Esophagus squamous epithelium (tissue), 5 donors: Measurements from ENCODE around the gene GREB1L. TPM values are rescaled to one million over a fixed set of nuclear protein-coding genes. Genes with fewer than 3 reads are reported as not detected.

Source experiments
- DNase-seq: peaks from one replicate; lab custom pipeline; 2025; lab: John Stamatoyannopoulos, UW
- H3K27ac ChIP-seq, 4 donors: fragments of 200-600 bp; sonication (generic); one replicate each; pipeline ENCODE4 v1.5.1; 2016 to 2019; ENCODE audit warnings: mild to moderate bottlenecking in 1 of 4
- H3K27me3 ChIP-seq, 4 donors: fragments of 200-600 bp; sonication (generic); 1 replicate in 3 of 4; 2 replicates in 1 of 4; pipeline versions ENCODE4 v1.5.1 to v1.6.0; 2017 to 2021; ENCODE audit warnings: antibody characterized with exemption in 1 of 4
- H3K36me3 ChIP-seq, 3 donors: fragments of 200-600 bp; sonication (generic); one replicate each; pipeline ENCODE4 v1.5.1; 2016 to 2019
- H3K4me1 ChIP-seq, 3 donors: fragments of 200-600 bp; sonication (generic); one replicate each; pipeline ENCODE4 v1.5.1; 2017 to 2019
- H3K4me3 ChIP-seq, 4 donors: fragments of 200-600 bp; sonication (generic); 1 replicate in 3 of 4; 2 replicates in 1 of 4; pipeline ENCODE4 v1.5.1; 2016 to 2019; ENCODE audit warnings: mild to moderate bottlenecking in 2 of 4, moderate library complexity in 1 of 4
- H3K9me3 ChIP-seq, 3 donors: fragments of 200-600 bp; sonication (generic); one replicate each; pipeline ENCODE4 v1.5.1; 2016 to 2019
- POLR2A ChIP-seq, 4 donors: fragments of 450-650 bp; IDR thresholded peaks; one replicate each; pipeline ENCODE4 v1.6.1; 2017; ENCODE audit warnings: antibody characterized with exemption in 4 of 4, mild to moderate bottlenecking in 4 of 4, moderate library complexity in 3 of 4
- WGBS, 2 donors: methylation state at CpG; one replicate each; pipeline ENCODE4 v1.1.5; 2018; 5-methylcytosine and 5-hydroxymethylcytosine counted together
- intact Hi-C: fragments of 100-400 bp; cut with DNase I; formaldehyde crosslinking; loops from one replicate; pipeline ENCODE4 v1.15.0; 2022
- total RNA-seq, 4 donors: library from RNA; depleted of rRNA; stranded (reverse); fragments of >200 nt; gene quantifications; one replicate each; pipeline ENCODE4 v1.1.0, GENCODE V29; 2016
- TF ChIP-seq, protein P1 (sequence below), 6 experiments: fragments of 450-650 bp in 4 of 6; fragments of 200-600 bp in 2 of 6; sonication (generic) in 2 of 6; IDR thresholded peaks; one replicate each; pipeline ENCODE4 v1.5.1; 2016 to 2019; ENCODE audit warnings: antibody characterized with exemption in 6 of 6, mild to moderate bottlenecking in 4 of 6, moderate library complexity in 4 of 6
- donor health status: DM: yes; HTN: yes; CAD: no.

GREB1L gene
- total RNA-seq, 4 donors from 2014 or later = 0.12 to 0.95 (median 0.66) TPM; not detected in 1

DNA sequence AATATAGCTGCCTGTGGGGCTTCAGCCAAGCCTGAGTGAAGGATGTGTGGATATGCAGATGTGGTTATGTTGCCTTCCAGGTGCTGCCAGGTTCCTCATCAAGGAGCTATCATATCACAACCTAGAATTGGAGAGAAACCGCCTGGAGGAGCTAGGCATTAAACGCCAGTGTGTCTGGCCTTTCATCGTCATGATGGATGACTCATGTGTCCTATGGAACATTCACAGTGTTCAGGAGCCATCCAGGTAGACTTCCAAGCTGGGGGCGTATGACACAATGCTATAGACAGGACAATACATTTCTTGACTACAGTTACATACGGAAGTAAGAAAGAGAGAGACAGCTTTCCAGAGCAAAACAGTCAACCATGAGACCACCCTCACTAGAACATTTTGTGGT, 271.7 kb downstream of the GREB1L start:
- H3K4me1 ChIP-seq = no peaks in the 10 kb centered on the region
- TF ChIP-seq, protein P1, sequence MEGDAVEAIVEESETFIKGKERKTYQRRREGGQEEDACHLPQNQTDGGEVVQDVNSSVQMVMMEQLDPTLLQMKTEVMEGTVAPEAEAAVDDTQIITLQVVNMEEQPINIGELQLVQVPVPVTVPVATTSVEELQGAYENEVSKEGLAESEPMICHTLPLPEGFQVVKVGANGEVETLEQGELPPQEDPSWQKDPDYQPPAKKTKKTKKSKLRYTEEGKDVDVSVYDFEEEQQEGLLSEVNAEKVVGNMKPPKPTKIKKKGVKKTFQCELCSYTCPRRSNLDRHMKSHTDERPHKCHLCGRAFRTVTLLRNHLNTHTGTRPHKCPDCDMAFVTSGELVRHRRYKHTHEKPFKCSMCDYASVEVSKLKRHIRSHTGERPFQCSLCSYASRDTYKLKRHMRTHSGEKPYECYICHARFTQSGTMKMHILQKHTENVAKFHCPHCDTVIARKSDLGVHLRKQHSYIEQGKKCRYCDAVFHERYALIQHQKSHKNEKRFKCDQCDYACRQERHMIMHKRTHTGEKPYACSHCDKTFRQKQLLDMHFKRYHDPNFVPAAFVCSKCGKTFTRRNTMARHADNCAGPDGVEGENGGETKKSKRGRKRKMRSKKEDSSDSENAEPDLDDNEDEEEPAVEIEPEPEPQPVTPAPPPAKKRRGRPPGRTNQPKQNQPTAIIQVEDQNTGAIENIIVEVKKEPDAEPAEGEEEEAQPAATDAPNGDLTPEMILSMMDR (IDR thresholded peaks at IDR 0.05) = no peak
- no peak for TF ChIP-seq POLR2A (IDR thresholded peaks at IDR 0.05)
- H3K36me3 ChIP-seq = peaks cover 0 to 21% (median 0%) of the 10 kb centered on the region in 3 donors
- 76% methylated on average over 5 of the region's 5 CpGs for WGBS, 2 donors
- intact Hi-C loops = no loop called here
- no peak overlapping the region for H3K4me3 ChIP-seq
- H3K27me3 ChIP-seq = no peaks in the 10 kb centered on the region
- H3K27ac ChIP-seq = no peak overlapping the region
- DNase-seq = no peak
- H3K9me3 ChIP-seq = no peaks in the 10 kb centered on the region

DNA sequence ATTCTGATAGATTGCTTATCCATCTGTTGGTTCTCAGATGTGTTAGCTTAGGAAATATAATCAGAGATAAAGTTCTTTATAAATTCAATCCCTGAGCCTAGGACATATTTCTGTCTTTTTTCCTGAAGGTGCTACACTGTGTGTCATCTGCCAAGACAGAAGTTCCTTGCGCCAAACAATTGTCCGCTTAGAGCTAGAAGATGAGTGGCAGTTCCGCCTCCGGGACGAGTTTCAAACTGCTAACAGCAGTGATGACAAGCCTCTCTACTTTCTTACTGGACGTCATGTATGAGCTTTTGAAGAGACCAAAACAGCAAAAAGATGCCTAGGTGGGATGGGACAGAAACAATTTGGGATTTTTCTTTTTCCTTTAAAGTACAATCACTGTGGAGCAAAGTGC, 280.5 kb downstream of the GREB1L start:
- H3K36me3 ChIP-seq = peaks cover 0 to 68% (median 0%) of the 10 kb centered on the region in 3 donors

DNA sequence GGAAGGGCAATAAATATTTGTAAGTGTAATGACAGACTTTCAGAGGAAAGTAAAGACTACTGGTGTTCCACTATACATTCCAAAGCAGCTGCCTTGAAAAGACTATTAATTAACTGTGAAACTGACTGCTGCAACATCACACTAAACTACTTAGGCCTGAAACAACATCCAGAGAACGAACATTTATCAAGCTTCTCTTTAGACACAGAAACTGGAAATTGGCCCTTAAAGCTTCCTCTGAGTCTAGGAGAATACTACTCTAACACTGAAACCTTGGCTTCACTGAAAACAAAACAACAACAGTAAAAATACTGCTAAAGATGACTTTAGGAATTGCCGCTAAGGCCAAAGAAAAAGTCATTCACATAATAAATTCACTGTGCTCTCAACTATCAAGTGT, 283.9 kb downstream of the GREB1L start:
- Histone ChIP-seq H3K4me3 (no peak overlapping the region), H3K36me3 (peaks cover 0 to 90% (median 3%) of the 10 kb centered on the region in 3 donors), H3K9me3 (no peaks in the 10 kb centered on the region), H3K4me1 (no peaks in the 10 kb centered on the region), H3K27me3 (no peaks in the 10 kb centered on the region), H3K27ac (no peak overlapping the region)
- TF ChIP-seq, protein P1 (IDR thresholded peaks at IDR 0.05) = no peak
- TF ChIP-seq POLR2A (IDR thresholded peaks at IDR 0.05) = no peak
- DNase-seq = no peak
- 64 to 88% methylated on average over 2 of the region's 2 CpGs for WGBS, 2 donors
- intact Hi-C loops = no loop called here

More for the DNA sequence above, 280.5 kb downstream of the GREB1L start:
- intact Hi-C loops = no loop called here
- Histone ChIP-seq H3K4me3 (no peak overlapping the region), H3K4me1 (no peaks in the 10 kb centered on the region), H3K27me3 (no peaks in the 10 kb centered on the region), H3K27ac (no peak overlapping the region), H3K9me3 (no peaks in the 10 kb centered on the region)
- 85 to 92% methylated on average over 6 of the region's 6 CpGs for WGBS, 2 donors
- TF ChIP-seq, protein P1 (IDR thresholded peaks at IDR 0.05) = no peak
- no peak for TF ChIP-seq POLR2A (IDR thresholded peaks at IDR 0.05)
- DNase-seq = no peak

DNA sequence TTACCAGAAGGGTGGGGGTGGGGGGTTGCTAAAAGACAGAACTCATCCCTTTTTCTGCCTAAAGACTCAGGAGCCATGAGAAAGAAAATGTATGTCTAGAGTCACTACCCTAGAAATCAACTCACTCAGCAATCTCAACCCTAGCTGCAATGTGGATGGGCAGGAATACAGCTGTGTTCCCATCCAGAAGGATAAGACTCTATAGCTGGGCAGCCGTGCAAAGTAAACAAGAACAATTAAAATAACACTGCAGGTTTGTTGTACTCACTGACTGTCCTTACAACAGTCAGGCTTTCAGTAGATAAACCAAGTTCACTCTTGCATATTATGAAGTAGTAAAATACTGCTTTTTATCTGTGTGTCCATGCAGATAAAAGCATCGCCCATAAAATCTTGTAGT, 284.4 kb downstream of the GREB1L start:
- 76 to 85% methylated on average over 2 of the region's 2 CpGs for WGBS, 2 donors
- no peak for TF ChIP-seq POLR2A (IDR thresholded peaks at IDR 0.05)
- TF ChIP-seq, protein P1 (IDR thresholded peaks at IDR 0.05) = no peak
- Histone ChIP-seq H3K9me3 (no peaks in the 10 kb centered on the region), H3K36me3 (peaks cover 0 to 90% (median 3%) of the 10 kb centered on the region in 3 donors), H3K4me3 (no peak overlapping the region), H3K4me1 (no peaks in the 10 kb centered on the region), H3K27me3 (no peaks in the 10 kb centered on the region), H3K27ac (no peak overlapping the region)
- intact Hi-C loops = no loop called here
- no peak for DNase-seq

DNA sequence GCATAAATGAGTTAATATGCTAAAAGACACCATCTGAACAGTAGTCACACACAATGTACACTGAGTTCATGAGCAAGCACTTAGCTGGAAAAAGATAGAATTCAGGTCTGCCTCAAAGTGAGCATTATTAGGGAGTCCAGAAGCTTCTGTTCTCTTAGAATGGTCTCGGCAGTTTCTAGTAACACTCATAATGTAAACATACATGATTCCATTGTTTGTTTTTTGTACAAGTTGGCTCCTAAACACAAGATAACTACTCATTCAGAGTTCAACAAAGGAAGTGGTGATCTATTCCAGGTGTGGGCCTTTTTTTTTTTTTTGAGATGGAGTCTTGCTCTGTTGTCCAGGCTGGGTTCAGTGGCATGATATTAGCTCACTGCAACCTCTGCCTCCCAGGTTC, 292.3 kb downstream of the GREB1L start:
- no peak for DNase-seq

More for the DNA sequence above, 292.3 kb downstream of the GREB1L start:
- TF ChIP-seq, protein P1 (IDR thresholded peaks at IDR 0.05) = no peak
- TF ChIP-seq POLR2A (IDR thresholded peaks at IDR 0.05) = no peak
- no peaks in the 10 kb centered on the region for H3K4me1 ChIP-seq
- intact Hi-C loops = no loop called here
- H3K27me3 ChIP-seq = no peaks in the 10 kb centered on the region
- H3K36me3 ChIP-seq = peaks cover 0 to 93% (median 6%) of the 10 kb centered on the region in 3 donors
- H3K9me3 ChIP-seq = no peaks in the 10 kb centered on the region
- 57 to 67% methylated on average over 1 of the region's 1 CpG for WGBS, 2 donors
- H3K27ac ChIP-seq = no peak overlapping the region
- H3K4me3 ChIP-seq = no peak overlapping the region
